ENCODE measurements around the gene EDARADD.

Gene EDARADD

GRCh38 chr1:236491469-236492136 lies 97.5 kb downstream of the EDARADD start:
- TF ChIP-seq ZFX (IDR thresholded peaks at IDR 0.05): no peak
- TF ChIP-seq CTCF (conservative IDR thresholded peaks at IDR 0.05): no peak

GRCh38 chr1:236492378-236492777 lies 98.3 kb downstream of the EDARADD start:
- no peak overlapping the region for H3K27ac ChIP-seq
- TF ChIP-seq CTCF (conservative IDR thresholded peaks at IDR 0.05) (no peak), ZFX (IDR thresholded peaks at IDR 0.05) (no peak)

More at GRCh38 chr1:236491469-236492136, 97.5 kb downstream of the EDARADD start:
- H3K27ac ChIP-seq: no peak overlapping the region

- no peak for TF ChIP-seq ZFX (IDR thresholded peaks at IDR 0.05)
- no peak for TF ChIP-seq CTCF (conservative IDR thresholded peaks at IDR 0.05)
- H3K27ac ChIP-seq: no peak overlapping the region
Observed at GRCh38 chr1:236494082-236494481, 100.0 kb downstream of the EDARADD start.

GRCh38 chr1:236494586-236495466 lies 100.7 kb downstream of the EDARADD start:
- TF ChIP-seq CTCF (conservative IDR thresholded peaks at IDR 0.05) (no peak), ZFX (IDR thresholded peaks at IDR 0.05) (no peak)
- no peak overlapping the region for H3K27ac ChIP-seq

GRCh38 chr1:236495467-236496112 lies 101.5 kb downstream of the EDARADD start:
- TF ChIP-seq CTCF (conservative IDR thresholded peaks at IDR 0.05) (no peak), ZFX (IDR thresholded peaks at IDR 0.05) (no peak)
- H3K27ac ChIP-seq: no peak overlapping the region

- no peak overlapping the region for H3K27ac ChIP-seq
- TF ChIP-seq ZFX (IDR thresholded peaks at IDR 0.05) (no peak), CTCF (conservative IDR thresholded peaks at IDR 0.05) (no peak)
Observed at GRCh38 chr1:236497908-236498307, 103.8 kb downstream of the EDARADD start.

GRCh38 chr1:236501093-236501492 lies 107.0 kb downstream of the EDARADD start:
- no peak overlapping the region for H3K27ac ChIP-seq
- no peak for TF ChIP-seq CTCF (conservative IDR thresholded peaks at IDR 0.05)
- no peak for TF ChIP-seq ZFX (IDR thresholded peaks at IDR 0.05)
